B cell (primary cell): ENCODE results near the gene TP53BP1. TPM values are rescaled to one million over a fixed set of nuclear protein-coding genes. Genes with fewer than 3 reads are reported as not detected.

Experiments used
- ATAC-seq: fragments of 200-7000 bp; cut with Tn5 transposase; one replicate; pipeline ENCODE4 v1.10.0; 2021; ENCODE audit warnings: low read depth, mild to moderate bottlenecking, moderate number of reproducible peaks, moderate library complexity
- CTCF ChIA-PET: fragments of 350-600 bp; sonication (Branson Sonifier 250); formaldehyde crosslinking; loops from one replicate; lab custom pipeline; 2021; ENCODE audit warnings: antibody characterized with exemption, inconsistent platforms; lab: Charles Lee
- POLR2A ChIA-PET: fragments of 350-600 bp; sonication (Branson Sonifier 250); formaldehyde crosslinking; loops from one replicate; lab custom pipeline; 2021; ENCODE audit warnings: antibody characterized with exemption; lab: Charles Lee
- DNase-seq: peaks from one replicate; pipeline ENCODE4 v3.0.0; 2013
- H2AFZ ChIP-seq: 2 replicates; pipeline ENCODE4 v1.6.1; 2012; ENCODE audit warnings: mild to moderate bottlenecking, low read depth, low read length; ENCODE audit not compliant: insufficient read depth, poor library complexity, severe bottlenecking
- H3K27ac ChIP-seq, 2 donors: 1 replicate in 1 of 2; 2 replicates in 1 of 2; pipeline ENCODE4 v1.5.1; 2012 to 2013; ENCODE audit warnings: low read length in 2 of 2, mild to moderate bottlenecking in 2 of 2, moderate library complexity in 1 of 2
- H3K27me3 ChIP-seq, 4 experiments: fragments of 200-600 bp in 1 of 4; sonication (generic) in 1 of 4; replicated peaks in 1 of 4; 1 replicate in 2 of 4; 2 replicates in 2 of 4; pipeline versions ENCODE4 v1.6.1 to v1.7.0; 2013 to 2016; ENCODE audit warnings: low read length in 3 of 4, mild to moderate bottlenecking in 2 of 4, mixed read lengths in 1 of 4, moderate library complexity in 1 of 4; ENCODE audit not compliant: insufficient read depth in 4 of 4, control insufficient read depth in 3 of 4; ENCODE audit errors: control extremely low read depth in 1 of 4
- H3K36me3 ChIP-seq, 2 experiments: replicated peaks in 1 of 2; 1 replicate in 1 of 2; 2 replicates in 1 of 2; pipeline versions ENCODE4 v1.6.1 to v1.7.1; 2013; ENCODE audit warnings: low read length in 1 of 2; ENCODE audit not compliant: insufficient read depth in 2 of 2, control insufficient read depth in 1 of 2; ENCODE audit errors: control extremely low read depth in 1 of 2, extremely low read depth in 1 of 2
- H3K4me1 ChIP-seq, 2 donors: fragments of 200-600 bp in 1 of 2; sonication (generic) in 1 of 2; 1 replicate in 1 of 2; 2 replicates in 1 of 2; pipeline versions ENCODE4 v1.5.1 to v1.6.1; 2013 to 2017; ENCODE audit warnings: low read length in 2 of 2; ENCODE audit not compliant: control insufficient read depth in 2 of 2, insufficient read depth in 2 of 2
- H3K4me2 ChIP-seq: replicated peaks from 2 replicates; pipeline ENCODE3; 2012; ENCODE audit warnings: mild to moderate bottlenecking, low read depth, low read length; ENCODE audit not compliant: poor library complexity, severe bottlenecking
- H3K4me3 ChIP-seq, 5 experiments: fragments of 200-600 bp in 1 of 5; sonication (generic) in 1 of 5; 1 replicate in 3 of 5; 2 replicates in 2 of 5; pipeline versions ENCODE4 v1.5.1 to v1.7.0; 2011 to 2016; ENCODE audit warnings: low read length in 4 of 5, mild to moderate bottlenecking in 4 of 5, low read depth in 2 of 5, control low read depth in 1 of 5, moderate library complexity in 1 of 5; ENCODE audit not compliant: insufficient read depth in 1 of 5; ENCODE audit errors: control extremely low read depth in 1 of 5, extremely low read depth in 1 of 5
- H3K79me2 ChIP-seq: fragments of 200-600 bp; sonication (generic); one replicate; pipeline ENCODE4 v1.6.0; 2016; ENCODE audit warnings: low read length; ENCODE audit not compliant: control insufficient read depth, insufficient read depth
- H3K9ac ChIP-seq: fragments of 200-600 bp; sonication (generic); 2 replicates; pipeline ENCODE4 v1.6.1; 2017; ENCODE audit warnings: mild to moderate bottlenecking, low read length, moderate library complexity
- H3K9me3 ChIP-seq, 3 donors: one replicate each; pipeline versions ENCODE4 v1.6.1 to v1.7.1; 2013; ENCODE audit warnings: low read length in 2 of 3; ENCODE audit not compliant: control insufficient read depth in 2 of 3, insufficient read depth in 1 of 3; ENCODE audit errors: control extremely low read depth in 1 of 3
- H4K20me1 ChIP-seq: 2 replicates; pipeline ENCODE4 v1.6.0; 2012; ENCODE audit warnings: mild to moderate bottlenecking, low read length; ENCODE audit not compliant: insufficient read depth, control insufficient read depth, poor library complexity, severe bottlenecking
- H3K27ac Mint-ChIP-seq: one replicate; pipeline ENCODE4 v1.8.0; 2021; ENCODE audit warnings: mixed read lengths
- H3K27me3 Mint-ChIP-seq: one replicate; pipeline ENCODE4 v1.8.0; 2021; ENCODE audit warnings: mixed read lengths
- H3K4me1 Mint-ChIP-seq: one replicate; pipeline ENCODE4 v1.8.0; 2021; ENCODE audit warnings: mixed read lengths
- H3K4me3 Mint-ChIP-seq: one replicate; pipeline ENCODE4 v1.8.0; 2021; ENCODE audit warnings: mixed read lengths
- H3K9me3 Mint-ChIP-seq: one replicate; pipeline ENCODE4 v1.8.0; 2022; ENCODE audit warnings: mixed read lengths; ENCODE audit not compliant: insufficient read depth
- EZH2 ChIP-seq: IDR thresholded peaks from 2 replicates; pipeline ENCODE4 v1.6.1; 2012; ENCODE audit warnings: borderline replicate concordance, low read depth, mild to moderate bottlenecking, moderate library complexity, low read length; ENCODE audit not compliant: insufficient read depth, poor library complexity, severe bottlenecking
- WGBS: methylation state at CpG from one replicate; pipeline ENCODE4 v1.1.5; 2013; ENCODE audit warnings: missing lambda C conversion rate; ENCODE audit not compliant: insufficient coverage; 5-methylcytosine and 5-hydroxymethylcytosine counted together
- intact Hi-C: fragments of 100-400 bp; cut with micrococcal nuclease; formaldehyde crosslinking; loops from one replicate; pipeline ENCODE4 v1.10.0; 2022
- polyA plus RNA-seq: library from polyadenylated mRNA; depleted of rRNA; stranded (reverse); fragments of >200 nt; gene quantifications from 2 replicates; pipeline ENCODE4 v1.2.3, GENCODE V29; 2012
- total RNA-seq, 2 donors: library from RNA; stranded (reverse); fragments of 120-200 nt in 1 of 2; gene quantifications; 1 replicate in 1 of 2; 2 replicates in 1 of 2; pipeline versions ENCODE4 v1.2.3 to v1.2.4, GENCODE V29; 2013 to 2022
- TF ChIP-seq, protein P1 (sequence below): fragments of 200-600 bp; IDR thresholded peaks from one replicate; pipeline ENCODE4 v1.8.0; 2022; ENCODE audit warnings: antibody characterized with exemption, mild to moderate bottlenecking

Gene TP53BP1
- total and polyA plus RNA-seq, 2 donors (not counting 1 experiment from before 2014, with no cell fraction given) = 13.1 to 70.5 TPM

DNA sequence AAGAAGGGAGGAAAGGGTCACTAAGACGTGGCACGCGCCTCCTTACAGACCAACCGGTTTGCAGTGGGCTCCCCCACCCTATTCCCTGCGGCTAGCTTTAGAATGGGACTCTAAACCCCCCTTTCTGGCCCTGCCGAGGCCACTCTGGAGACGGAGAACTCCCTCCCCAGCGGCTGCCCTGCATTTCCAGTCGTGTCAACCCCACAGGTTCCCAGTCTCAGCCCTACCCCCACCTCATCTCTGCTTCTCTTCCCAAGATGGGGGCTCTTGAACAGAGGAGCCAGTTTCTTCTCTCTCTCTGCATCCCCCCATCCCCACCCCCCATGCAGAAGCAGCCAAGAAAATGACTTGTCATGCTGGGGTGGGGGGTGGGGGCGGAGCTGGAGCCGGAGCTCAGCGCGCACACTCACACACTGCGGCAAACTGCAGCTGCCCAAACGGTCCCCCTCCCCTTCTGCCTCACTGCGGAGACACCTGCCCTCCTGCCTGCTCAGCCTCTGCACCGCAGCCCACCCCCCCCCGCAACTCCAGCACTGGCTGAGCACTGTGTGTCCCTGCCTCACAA lies 25.3 kb upstream of the TP53BP1 start:
- CTCF ChIA-PET = interaction anchor here (1.1 kb wide), 1 partner anchor 26 kb away, joined by 3 read pairs; no protein-coding TSS in a partner anchor
- H2AFZ ChIP-seq = peak overlapping the region; percentile 64
- DNase-seq = peak; percentile 49

More for the DNA sequence above, 25.3 kb upstream of the TP53BP1 start:
- intact Hi-C loops = loop anchor here (10.0 kb wide), 1 partner anchor 333 kb away; the partner anchor contains the start of gene CCNDBP1
- Histone ChIP-seq H3K27ac (no peak overlapping the region), H3K27me3 (peaks cover 0 to 45% (median 23%) of the 10 kb centered on the region in 4 experiments), H3K4me2 (peak overlapping the region; percentile 68), H3K4me3 (peak overlapping the region in 1 of 5 experiments; percentile 43), H3K4me1 (peaks cover 21% of the 10 kb centered on the region in 2 donors), H3K36me3 (no peaks in the 10 kb centered on the region), H3K79me2 (no peaks in the 10 kb centered on the region), H3K9ac (peak overlapping the region; percentile 33), H3K9me3 (peaks cover 0 to 4% (median 0%) of the 10 kb centered on the region in 3 donors), H4K20me1 (no peaks in the 10 kb centered on the region)
- POLR2A ChIA-PET = no interaction called here
- TF ChIP-seq, protein P1, sequence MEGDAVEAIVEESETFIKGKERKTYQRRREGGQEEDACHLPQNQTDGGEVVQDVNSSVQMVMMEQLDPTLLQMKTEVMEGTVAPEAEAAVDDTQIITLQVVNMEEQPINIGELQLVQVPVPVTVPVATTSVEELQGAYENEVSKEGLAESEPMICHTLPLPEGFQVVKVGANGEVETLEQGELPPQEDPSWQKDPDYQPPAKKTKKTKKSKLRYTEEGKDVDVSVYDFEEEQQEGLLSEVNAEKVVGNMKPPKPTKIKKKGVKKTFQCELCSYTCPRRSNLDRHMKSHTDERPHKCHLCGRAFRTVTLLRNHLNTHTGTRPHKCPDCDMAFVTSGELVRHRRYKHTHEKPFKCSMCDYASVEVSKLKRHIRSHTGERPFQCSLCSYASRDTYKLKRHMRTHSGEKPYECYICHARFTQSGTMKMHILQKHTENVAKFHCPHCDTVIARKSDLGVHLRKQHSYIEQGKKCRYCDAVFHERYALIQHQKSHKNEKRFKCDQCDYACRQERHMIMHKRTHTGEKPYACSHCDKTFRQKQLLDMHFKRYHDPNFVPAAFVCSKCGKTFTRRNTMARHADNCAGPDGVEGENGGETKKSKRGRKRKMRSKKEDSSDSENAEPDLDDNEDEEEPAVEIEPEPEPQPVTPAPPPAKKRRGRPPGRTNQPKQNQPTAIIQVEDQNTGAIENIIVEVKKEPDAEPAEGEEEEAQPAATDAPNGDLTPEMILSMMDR = no peak
- TF ChIP-seq EZH2 = no peak
- Mint-ChIP-seq H3K27me3 (peaks cover 48% of the 10 kb centered on the region), H3K27ac (no peak overlapping the region), H3K9me3 (no peaks in the 10 kb centered on the region), H3K4me3 (peak overlapping the region; percentile 70), H3K4me1 (peaks cover 22% of the 10 kb centered on the region)
- WGBS = 7% methylated on average over 12 of the region's 18 CpGs
- peak; percentile 68 for ATAC-seq
